Activated naive CD4-positive, alpha-beta T cell treated with anti-CD3 and anti-CD28 coated beads, Interleukin-2, amount 50 U/mL, for 16 hours (primary cell): ENCODE data around the gene PNCK.

Source experiments
- DNase-seq: peaks from one replicate; pipeline ENCODE4 v3.0.0-alpha.2; 2020

Gene PNCK

DNA sequence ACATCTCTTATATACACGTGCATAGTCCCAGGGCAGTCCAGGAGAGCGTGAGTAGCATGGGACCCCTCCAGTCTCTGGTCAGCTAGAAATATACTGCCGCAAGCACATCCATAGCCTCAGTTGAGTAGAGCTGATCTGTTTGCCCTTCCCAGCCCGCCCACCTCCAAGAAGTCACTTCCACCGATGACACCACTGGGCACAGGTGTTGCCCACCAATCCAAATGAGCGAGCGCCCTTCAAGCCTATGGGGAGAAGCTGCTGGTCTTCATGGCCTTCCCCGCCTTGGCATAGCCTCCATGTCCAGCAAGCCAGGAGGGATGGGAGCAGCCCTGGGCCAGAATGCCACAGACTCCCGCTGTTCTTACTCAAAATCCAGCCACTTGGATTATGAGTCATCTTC lies 16.5 kb downstream of the PNCK start:
- no peak for DNase-seq

DNA sequence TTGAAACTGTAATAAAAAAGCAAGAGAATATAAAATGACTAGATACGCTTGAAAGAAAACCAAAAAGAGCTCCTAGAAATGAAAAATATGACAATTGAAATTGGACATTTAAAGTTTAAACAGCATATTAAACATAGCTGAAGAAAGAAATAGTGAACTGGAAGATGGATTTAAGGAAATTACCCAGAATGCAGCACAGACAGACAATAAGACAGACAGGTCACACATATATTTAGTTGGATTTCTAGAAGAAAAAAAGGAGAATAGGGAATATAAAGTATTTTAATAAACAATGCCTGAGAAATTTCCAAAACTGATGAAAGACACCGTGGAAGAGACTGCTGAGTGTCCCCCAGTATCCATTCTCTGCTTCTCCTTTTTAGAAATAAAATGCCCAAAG lies 20.1 kb downstream of the PNCK start:
- DNase-seq, result no peak

DNA sequence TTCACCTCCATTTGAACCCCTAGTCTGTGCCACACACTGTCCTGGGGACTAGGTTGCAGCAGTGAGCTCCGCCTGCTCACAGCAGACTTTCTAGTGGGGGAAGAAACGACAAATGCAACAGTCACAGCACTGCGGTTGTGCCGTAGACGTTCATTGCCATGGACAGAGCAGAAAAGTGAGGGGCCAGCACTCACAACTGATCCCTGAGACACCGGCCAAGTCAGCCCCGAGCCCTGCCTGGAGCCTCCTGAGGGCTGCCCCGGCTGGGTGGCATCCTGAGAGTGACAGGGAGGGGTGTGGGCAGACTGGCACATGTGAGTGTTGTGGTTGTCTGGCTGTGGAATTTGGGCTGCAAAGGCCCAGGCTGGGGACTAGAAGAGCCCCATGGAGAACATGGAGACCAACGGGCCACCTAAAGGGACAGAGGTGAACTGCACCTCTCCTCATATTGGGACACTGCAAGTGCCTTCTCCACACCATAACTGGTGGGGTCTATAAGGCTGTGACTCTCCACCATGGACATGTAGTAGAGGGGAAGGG lies 22.0 kb downstream of the PNCK start:
- no peak for DNase-seq

DNA sequence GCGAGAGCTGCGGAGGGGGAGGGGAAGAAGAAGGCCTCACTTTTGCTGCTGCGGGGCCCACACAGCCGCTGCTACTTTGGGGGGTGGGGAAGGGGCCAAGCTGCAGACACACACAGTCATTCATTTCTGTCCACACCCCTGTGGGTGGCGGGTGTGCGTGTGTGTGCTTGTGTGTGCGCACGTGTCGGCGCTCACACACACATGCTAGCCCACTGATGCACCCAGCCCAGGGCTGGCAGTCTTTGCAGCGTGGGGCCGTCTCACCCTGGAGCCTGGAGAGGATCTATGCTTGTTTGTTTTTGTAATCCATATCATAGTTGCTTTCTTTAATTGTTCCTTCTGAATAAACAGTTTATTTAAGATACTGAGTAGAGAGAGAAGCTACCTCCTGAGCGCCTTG lies 22.7 kb downstream of the PNCK start:
- no peak for DNase-seq

DNA sequence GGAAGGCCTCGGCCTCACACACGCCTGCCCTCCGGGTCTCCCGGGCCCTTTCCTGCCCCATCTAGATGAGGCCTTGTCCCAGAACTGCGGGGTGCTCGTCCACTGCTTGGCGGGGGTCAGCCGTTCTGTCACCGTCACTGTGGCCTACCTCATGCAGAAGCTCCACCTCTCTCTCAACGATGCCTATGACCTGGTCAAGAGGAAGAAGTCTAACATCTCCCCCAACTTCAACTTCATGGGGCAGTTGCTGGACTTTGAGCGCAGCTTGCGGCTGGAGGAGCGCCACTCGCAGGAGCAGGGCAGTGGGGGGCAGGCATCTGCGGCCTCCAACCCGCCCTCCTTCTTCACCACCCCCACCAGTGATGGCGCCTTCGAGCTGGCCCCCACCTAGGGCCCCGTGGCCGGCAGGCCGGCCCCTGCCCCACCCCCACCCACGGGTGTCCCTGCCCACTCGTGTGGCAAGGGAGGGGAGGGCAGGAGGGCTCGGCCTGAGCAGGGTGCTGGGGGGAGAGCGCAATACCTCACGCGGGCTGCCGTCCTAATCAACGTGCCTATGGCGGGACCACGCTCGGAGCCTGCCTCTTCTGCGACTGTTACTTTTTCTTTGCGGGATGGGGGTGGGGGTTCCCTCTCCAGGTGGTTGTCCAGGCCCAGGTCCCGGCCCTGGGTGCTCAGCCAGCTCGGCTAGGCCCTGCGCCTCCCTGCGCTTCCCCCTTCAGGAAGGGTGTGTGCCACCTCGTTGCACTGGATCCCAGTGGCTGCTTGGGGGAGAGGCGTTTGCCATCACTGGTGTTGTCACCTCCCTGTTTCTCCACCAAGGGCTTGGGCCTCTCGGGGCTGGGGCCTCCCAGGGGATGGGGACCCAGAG lies 23.5 kb downstream of the PNCK start:
- no peak for DNase-seq

DNA sequence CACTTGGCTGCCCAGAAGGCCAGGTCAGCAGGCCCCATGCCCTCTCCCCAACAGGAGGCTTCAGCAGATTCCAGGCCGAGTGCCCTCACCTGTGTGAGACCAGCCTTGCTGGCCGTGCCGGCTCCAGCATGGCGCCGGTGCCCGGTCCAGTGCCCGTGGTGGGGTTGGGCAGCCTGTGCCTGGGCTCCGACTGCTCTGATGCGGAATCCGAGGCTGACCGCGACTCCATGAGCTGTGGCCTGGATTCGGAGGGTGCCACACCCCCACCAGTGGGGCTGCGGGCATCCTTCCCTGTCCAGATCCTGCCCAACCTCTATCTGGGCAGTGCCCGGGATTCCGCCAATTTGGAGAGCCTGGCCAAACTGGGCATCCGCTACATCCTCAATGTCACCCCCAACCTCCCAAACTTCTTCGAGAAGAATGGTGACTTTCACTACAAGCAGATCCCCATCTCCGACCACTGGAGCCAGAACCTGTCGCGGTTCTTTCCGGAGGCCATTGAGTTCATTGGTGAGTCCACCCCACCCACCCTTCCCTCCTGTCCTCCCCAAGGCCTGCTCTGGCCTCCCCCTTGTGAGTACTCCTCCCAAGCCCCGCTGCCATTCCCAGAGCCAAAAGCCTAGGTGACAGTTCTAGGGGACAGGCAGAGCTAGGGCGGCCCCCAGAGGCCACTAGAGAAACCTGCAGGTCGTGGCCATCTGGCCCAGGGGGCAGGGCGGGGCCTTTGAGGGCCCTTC lies 24.3 kb downstream of the PNCK start:
- peak; percentile 33 for DNase-seq

DNA sequence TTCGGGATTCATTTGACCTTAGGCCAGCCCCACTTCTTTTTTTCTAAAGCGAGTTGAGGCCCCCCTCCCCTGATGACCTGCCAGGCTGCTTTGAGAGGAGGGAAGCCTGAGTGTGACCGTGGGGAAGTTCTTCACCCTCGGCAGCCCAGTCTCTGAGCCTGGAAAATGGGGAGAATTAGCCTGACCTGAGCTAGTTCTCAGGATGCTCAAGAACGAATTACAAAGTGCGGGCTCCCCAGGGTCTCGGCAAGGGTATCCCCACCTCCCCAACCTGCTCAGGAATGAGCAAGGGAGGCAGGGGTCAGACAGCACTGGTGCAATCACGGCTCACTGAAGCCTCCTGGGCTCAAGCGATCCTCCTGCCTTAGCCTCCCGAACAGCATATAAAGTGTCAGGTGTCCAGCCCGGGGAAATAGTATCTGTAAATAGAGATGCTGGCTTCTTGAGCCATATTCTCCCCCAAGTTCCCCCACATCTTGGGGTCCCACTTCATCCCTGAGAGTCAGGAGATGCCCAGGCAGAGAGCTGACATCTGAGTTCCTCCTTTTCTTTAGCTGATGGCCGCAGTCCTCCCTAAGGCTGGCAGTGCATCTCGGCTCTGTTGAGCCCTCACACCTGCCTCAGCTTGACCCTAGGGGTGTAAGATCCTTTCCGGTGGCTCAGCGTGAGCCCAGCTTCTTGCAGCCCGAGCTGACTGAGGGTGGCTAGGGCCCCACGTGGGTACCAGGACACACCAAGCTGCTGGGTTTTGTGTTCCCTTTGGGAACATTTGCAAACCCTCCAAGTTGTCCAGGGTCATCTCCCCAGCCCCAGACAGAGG lies 25.0 kb downstream of the PNCK start:
- no peak for DNase-seq

DNA sequence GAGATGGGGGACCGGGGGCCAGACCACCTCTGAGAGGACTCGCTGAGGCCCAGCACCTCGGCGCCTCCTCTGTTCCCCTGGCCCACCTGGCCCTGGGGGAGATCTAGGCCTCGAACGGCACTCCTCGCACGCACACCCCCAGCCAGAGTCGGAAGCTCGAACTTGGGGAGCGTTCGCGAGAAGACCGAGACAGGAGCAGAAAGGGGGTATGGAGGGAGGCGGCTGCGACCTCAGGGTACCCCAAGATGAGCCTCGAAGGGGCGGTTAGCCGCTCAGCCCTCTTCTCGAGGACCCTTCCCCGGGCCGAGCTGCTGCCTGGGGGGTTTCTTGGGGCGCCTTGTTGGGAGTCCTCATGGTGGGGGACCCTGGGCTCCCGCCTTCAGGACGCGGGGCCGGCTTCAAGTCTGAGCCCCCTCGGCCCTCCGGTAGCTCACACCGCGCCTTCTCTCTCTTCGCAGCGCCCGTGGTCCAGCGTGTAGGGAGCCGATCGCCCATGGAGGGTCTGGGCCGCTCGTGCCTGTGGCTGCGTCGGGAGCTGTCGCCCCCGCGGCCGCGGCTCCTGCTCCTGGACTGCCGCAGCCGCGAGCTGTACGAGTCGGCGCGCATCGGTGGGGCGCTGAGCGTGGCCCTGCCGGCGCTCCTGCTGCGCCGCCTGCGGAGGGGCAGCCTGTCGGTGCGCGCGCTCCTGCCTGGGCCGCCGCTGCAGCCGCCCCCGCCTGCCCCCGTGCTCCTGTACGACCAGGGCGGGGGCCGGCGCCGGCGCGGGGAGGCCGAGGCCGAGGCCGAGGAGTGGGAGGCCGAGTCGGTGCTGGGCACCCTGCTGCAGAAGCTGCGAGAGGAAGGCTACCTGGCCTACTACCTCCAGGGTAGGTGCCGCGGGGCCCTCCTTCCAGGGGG lies 25.9 kb downstream of the PNCK start:
- DNase-seq, result no peak

DNA sequence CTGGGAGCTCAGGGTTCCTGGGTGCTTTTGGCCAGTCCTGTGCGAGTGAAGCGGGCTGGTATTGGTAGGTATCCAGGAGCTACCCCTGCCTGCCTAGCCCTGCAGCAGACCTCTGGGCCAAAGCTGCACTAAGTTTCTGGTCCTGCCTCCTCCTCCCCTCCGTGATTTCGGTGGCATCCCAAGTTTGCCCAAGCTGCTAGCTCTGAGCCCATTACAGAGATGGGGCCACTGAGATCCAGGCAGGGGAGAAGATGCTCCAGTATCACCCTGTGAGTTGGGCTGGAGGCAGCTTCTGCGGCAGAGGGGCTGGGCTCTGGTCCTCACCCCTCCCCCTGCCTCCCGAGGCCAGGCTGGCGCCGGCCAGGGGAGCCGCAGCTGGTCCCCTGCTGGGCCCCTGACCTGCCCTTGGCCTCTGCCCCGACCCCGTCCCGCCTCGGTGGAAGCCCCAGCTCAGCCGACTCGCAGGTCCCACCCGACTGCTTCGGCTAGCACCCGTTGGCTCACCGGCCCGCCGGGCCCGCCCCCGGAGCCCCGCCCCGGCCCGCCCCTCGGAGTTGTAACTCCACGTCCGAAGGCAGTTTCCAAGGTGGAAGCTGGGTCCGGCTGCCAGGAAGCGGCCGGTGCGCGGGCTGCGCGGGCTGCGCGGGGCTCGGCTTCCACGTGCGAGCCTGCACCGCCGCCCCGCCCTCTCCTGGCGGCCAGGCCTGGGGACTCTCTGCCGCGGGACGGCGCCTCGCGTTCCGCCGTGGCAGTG lies 26.8 kb downstream of the PNCK start, which contains the start of gene DUSP9:
Gene DUSP9, plus strand, starts transcription at position 584 of the 754 bp plus-strand sequence. CDS start 751 bp downstream, outside the sequence.
- no peak for DNase-seq

DNA sequence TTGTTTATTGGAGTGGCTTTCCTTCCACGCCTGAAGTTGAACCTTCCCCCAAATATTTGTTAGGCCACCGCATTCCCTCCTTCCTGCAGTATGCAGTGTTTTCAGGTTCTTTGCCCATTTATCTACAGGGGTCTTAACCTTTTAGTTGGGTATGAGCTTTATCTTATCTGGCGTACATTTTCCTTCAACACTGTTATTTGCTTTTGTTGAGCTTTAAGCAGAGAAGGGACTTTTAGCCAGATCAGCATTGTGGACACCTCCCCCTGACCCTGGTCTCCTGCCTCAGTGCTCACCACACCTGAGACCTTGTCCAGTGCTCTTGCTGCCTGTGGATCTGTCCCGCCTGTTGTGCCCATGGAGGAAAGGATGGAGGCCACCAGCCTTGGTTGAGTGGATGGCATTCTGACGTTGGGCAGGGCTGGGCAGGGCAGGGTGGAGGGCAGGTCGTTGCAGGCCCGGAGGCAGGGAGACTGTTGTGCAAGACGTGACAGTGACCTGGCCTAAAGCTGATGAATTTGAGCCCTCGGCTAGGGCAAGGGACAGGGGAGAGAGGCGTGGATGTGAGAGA lies 27.6 kb downstream of the PNCK start:
- DNase-seq, result no peak

DNA sequence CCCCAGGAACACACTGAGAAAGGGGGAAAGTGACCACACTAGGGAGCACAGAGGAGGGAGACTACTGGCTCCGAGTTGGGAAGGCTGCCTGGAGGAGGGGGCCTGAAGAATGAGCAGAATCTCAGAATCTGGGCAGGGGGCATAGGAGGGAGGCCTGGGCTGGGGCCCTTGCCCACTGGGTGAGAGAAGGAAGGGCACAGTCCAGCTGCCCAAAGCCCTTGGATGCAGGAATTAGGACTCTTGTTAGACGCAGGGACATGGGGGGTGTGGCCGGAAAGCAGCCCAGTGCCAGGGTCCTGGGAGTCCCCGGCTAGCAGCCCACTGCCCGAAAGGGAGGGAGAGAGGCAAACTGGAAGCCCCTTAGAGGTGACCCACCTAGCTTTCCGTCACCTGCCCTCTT lies 28.5 kb downstream of the PNCK start:
- no peak for DNase-seq

DNA sequence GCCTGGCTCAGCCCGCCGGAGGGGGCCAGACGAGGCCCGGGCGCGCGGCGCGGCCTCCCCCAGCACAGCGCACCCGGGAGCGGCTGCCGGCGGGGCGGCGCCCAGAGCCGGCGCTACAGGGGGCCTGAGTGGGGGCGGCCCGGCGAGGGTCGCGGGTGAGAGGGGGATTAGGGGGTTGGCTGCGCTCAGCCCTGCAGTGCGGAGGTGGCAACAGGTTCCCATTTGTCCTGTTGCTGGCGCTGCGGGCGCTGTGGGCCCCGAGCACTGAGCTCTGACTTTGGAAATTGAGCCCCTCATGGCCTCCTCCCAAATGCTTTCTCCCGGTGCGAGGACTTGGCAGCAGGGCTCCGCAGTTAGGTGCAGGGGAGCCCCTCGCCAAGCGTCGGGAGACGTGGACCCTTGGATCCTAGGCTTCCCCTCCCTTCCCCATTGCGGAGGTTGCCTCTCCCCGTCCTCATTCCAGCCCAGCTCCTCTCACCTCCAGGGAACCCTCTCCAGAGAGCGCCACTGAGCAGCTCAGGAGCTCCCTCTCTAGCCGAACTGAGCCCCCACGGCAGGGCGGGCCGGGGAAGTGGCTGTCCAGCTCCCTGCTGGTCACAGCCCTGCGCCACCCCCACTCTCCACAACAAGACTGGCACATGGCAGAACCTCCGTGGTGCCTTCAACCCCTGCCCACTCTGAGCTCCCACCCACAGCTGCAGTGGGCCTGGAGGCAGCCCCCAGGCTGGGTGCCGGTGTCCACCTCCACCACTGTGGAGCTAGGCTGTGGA lies 29.1 kb downstream of the PNCK start:
- DNase-seq, result no peak

DNA sequence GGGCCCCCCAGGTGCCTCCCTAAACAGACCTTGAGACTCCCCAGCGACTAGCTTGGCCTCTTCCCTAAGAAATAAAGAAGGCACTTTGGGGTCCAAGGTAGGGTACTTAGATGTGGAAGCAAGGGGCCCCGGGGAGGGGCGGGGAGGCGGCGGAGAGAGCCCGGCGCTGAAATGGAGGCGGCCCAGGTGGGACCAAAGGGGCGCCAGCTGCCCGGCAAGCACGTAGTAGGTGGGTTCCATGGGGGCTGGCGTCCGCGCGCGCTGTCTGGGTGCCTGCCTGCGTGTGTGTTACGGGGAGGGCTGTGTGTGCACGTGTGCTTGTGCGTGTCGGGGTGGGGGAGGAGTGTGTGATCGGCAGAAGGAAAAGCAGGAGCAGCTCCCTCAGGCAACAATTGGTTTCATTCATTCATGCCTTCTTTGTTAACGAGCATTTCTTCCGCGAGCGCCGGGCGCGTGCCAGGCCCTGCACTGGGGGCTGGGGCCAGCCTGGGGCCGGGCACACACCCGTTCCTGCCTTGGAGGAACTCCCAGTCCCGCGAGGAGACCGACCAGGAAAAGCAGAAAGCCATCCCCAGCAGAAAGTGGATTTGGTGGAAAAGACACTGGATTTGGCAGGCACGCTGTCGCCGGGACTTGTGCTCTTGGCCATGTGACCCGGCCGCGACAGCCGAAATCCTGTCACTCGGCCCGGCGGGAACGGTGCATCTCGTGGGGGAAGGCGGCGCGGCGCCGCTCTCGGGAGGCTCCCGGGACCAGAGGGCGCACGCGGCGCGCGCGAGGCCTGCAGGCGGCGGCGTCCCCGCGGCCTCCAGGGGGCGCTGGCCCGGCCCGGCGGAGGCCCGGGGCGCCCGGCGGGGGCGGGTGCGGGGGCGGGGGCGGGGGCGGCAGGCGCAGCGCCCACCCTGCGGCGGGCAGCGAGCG lies 29.9 kb downstream of the PNCK start:
- no peak for DNase-seq

DNA sequence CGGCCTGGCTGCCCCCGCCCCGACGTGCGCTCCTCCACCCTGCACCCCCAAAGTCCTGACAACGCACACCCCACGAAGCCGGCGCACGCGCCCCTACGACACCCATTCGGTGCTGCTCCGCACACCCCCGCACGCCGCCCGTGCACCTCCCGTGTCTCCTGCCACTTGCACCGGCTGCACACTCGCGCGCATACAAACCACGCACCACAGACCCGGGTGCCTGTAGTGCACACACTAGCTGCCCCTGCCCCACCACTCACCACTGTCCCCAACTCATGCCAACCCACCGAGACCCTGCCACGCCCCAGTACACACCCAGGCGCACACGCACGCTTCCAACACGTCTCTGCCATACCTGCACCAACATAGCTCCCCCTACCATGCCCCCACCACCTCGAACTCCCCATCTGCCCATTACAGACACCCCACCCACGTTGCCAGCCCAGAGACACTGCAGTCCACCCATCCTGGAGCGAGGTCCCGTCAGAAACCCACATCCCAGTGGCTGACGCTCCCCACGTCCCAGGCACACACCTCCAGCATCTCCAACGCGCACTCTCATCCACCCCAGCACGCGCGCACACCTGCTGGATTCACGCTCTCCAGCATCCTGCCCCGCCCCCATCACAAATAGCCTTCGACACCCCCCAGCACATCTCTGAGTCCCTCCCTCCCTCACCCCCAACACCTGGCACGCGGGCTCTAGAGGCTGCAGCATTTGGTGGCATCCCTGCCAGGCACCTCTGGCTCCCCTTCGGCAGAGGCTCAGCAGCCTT lies 30.8 kb downstream of the PNCK start:
- no peak for DNase-seq

DNA sequence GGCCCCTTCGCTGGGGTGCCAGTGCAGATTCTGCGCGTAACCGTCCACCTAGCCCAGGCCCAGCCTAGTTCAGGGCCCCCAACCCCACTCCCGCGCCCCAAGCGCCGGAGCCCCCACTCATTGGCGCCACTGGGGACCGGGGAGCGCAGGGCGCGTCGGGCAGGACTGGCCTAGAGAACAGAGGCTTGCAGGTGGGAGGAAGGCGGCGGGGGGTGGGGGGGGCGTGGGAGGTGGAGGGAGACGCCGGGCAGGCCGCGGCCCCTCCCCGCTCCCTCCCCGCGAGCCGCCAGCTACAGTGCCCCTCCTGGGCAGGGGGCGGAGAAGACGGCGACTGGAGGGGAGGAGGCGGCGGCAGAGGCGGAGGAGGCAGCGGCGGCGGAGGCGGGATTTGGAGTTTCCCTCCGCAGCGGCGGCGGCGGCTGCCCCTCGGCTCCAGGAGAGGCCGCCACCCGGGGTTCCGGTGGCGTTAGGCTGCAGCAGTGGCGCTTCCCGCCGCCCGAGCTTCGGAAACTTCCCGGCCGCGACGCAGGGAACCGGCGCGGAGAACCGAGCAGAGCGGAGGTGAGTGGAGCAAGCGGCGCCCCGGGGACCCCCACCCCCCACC lies 31.5 kb downstream of the PNCK start:
- no peak for DNase-seq

DNA sequence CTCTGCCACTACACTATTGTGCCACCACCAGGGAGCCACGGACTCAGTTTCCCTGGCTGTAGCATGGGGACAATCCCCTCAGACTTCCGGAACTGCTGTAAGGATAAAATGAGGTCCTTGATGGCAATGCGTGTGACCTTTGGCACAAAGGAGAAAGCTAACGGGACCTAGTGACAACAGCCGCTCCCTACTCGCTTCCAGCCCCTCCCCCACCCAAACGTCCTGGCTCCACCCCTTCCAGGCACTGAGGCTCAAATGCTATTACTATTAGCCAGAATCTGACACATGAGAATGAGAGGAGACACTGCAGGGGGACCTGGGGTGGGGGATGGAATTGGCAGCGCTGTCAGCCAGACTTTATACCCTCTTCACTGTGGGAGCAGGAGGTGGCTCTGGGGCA lies 32.0 kb downstream of the PNCK start:
- no peak for DNase-seq

DNA sequence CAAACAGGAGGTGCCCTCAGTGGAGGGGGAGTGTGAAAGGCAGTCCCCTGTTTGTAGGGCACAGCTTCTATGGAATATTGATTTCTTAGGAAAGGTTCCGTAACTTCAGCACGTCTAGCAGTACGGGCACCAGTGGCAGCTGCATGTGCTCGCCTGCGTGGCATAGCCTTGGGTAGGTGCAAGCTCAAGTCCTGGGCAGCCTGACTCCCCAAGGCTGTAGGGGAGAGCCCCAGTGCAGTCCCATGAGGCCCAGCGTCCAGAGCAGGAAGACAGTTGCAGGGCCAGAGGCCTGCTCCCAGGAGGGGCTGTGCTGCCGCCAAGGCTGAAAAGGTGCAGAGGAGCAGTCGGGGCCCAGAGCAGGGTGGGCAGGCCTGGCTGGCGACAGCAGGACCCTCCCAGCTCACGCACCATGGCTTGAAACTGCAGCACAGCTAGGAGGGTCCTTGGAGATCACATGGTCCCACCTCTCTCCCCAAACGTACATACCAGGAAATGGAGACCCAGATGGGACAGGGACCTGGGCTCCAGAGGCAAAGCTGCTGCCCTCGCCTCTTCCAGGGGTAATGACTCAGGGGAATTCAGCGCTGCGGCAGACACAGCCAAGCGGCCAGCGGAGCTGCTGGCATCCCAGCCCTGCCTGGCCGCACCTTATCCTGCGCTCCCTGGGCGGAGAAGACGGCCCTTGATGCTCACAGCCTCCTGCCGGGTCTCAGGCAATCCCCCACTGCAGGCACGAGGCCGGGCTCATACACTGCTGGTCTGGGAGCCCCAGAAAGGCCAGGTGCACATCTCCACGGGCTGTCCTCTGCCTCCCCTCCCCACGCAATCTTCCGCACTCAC lies 32.7 kb downstream of the PNCK start:
- no peak for DNase-seq
